ENCODE results near the gene NFIC.

- TF ChIP-seq POLR2A (IDR thresholded peaks at IDR 0.05) (no peak), CTCF (IDR thresholded peaks at IDR 0.05) (no peak)
These were observed 148.5 kb downstream of the NFIC start for GRCh38 chr19:3514930-3515329.
